Stimulated activated CD8-positive, alpha-beta memory T cell treated with anti-CD3 and anti-CD28 coated beads, Interleukin-15, amount 100 ng/mL, for 48 hours (primary cell): ENCODE data around the gene SMIM38.
"Not testable (repeated sequence)": the region's sequence is repeated elsewhere in the genome, so short reads cannot be mapped to it uniquely, and the experiment has no call there.

Source experiments
- DNase-seq, 2 donors: peaks; one replicate each; pipeline ENCODE4 v3.0.0-alpha.2; 2020; ENCODE audit warnings: low read depth in 2 of 2

The SMIM38 gene

GRCh38 chr11:69122326-69122629 lies 33.5 kb upstream of the SMIM38 start:
- DNase-seq: no peak

DNA sequence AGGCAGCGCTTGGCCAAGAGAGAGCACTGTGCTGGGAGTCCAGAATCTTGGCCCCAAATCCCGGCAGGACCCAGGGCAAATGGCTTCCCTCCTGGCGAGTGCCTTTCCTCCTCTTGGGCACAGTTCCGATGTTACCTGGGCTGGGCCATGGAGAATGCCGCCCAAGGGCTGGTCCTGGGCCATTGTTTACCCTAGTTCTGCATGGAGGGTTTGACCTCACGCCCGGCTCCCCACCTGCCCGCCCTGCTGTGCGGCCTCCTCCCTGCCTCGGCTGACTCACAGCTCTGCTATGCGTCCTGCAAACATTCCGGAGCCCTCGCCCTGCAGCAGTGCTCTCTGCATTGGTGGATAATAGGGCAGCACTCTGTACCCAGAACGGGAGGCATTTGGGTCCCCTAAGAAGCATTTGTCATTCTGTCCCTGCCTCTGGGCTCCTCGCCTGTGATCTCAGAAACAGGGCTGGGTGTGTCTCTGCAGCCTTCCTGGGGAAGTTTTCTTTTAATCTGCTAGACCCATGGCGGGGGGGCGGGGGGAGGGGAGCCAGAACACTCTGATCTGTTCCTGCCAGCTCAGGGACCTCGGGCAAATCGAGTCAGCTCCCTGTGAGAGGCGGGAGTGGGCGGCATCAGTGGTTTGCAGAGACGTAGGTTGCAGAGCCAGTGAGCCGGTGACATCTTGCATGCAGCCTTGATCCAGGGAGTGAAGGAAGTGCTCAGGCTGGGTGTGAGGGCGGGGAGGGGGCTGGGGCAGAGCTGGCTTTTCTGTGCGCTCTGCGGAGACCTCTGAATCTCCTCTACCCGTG lies 32.9 kb upstream of the SMIM38 start:
- DNase-seq: peak; percentile 75 to 78

- DNase-seq: no peak
Measured at GRCh38 chr11:69123593-69124545, 31.9 kb upstream of the SMIM38 start.

- DNase-seq: no peak
Measured at GRCh38 chr11:69125861-69126260, 29.9 kb upstream of the SMIM38 start.

DNA sequence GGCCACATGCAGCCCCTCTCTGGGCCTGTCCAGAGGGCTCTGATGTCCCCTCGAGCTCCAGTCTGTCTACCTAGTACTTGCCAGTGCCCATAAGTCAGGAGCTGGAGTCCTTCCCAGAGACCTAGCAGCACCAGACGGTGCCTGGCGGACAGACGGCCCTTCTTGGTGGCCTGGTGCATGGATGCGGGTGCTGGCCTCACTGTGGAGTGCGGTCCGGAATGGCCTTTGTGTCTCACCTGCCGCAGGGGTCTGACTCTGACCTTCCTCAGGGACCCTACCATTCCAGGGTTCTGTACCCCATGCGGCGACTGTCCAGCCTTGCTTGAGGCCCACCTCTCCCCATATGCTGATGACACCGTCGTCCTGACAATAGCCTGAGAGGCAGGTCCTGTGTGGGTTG lies 29.4 kb upstream of the SMIM38 start:
- no peak for DNase-seq

DNA sequence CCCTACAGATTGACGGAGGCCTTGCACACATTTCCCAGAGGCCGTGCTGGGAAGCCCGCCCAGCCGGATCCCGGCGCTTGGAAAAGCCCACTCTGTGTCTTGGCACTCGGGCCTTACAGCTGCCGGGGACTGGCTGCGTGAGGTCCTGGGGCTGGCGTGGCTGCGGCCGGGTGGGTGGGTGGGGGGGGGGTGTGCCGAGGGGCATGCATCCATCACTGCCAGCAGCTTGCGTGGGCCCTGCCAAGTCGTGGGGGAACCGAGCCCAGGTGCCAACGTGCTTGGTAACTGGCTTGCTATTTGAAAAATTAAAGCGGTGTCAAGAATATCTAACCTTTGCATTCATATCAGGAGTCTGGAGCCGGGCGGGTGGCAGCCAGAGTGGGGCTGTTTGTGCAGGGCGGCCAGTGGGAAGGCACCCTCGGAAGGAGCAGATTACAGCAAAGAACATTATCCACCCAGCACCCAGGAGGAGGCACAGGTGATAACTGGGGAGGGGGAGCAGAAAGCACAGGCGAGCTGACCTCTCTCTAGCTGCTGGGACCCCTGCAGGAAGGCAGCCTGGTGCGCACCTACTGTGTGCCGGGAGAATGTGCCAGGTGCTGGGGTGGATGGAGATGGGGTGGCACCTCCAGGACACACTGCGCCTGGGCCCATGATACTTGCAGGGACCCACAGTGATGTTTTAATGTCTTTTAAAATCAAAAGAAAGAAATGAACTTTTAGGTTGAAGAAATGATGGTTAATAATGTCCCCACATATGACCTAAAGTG lies 28.5 kb upstream of the SMIM38 start:
- no peak for DNase-seq

DNA sequence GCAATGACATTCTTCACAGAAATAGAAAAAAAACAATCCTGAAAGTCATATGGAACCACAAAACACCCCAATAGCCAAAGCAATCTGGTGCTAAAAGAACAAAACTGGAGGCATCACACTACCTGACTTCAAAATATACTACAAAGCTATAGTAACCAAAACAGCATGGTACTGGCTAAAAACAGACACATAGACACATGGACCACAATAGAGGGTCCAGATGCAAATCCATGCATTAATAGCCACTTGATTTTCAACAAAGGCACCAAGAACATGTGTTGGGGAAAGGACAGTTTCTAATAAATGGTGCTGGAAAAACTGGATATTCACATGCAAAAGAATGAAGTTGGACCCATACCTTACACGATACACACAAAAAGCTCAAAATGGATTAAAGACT lies 27.9 kb upstream of the SMIM38 start:
- DNase-seq: no peak

DNA sequence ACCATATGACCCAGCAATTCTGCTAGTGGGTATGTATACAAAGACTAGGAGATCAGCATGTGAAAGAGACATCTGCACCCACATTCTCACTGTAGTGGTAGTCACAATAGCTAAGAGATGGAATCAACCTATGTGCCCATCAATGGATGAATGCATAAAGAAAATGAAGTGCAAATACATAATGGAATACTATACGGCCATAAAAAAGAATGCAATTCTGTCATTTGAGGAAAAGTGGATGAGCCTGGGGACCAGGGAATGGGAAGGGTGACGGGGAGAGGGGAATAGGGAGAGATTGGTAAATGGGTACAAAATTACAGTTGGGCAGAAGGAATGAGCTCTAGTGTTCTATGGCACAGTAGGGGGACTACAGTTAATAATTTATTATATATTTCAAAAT lies 26.7 kb upstream of the SMIM38 start:
- DNase-seq: no peak

- DNase-seq: no peak
Measured at GRCh38 chr11:69129647-69130046, 26.1 kb upstream of the SMIM38 start.

- no peak for DNase-seq
Measured at GRCh38 chr11:69130654-69131053, 25.1 kb upstream of the SMIM38 start.

- no peak for DNase-seq
Measured at GRCh38 chr11:69131121-69131566, 24.6 kb upstream of the SMIM38 start.

DNA sequence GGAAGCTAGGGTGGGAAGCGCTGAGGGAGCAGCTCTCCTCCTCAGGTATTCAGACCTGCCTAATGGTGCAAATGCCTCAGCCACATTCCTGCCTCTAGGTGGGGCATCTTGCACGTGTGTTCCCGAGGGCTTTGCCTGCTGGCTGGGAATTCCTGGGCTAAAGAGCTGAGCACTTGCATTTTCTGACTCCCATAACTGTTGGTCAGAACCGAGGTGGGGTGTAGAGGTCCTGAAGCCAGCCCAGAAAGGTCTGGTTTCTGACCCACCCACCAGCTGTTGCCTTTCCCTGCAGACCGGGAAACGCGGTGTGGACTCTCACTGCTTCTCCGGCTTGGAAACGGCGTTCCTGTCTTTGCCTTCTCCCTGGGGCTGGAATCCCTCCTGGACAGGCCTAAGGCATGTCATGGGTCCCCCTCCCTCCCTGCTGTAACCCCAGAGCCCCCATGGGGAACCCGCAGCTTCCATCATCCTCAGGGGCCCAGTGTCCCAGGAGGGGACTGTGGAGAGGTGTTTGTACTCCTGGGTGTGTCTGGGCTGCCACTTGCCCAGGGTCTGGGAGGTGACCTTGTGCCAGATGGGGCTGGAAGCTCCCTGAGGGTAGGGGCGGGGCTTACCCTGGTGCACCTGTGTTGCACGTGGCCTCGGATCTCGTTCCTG lies 24.0 kb upstream of the SMIM38 start:
- DNase-seq: no peak

DNA sequence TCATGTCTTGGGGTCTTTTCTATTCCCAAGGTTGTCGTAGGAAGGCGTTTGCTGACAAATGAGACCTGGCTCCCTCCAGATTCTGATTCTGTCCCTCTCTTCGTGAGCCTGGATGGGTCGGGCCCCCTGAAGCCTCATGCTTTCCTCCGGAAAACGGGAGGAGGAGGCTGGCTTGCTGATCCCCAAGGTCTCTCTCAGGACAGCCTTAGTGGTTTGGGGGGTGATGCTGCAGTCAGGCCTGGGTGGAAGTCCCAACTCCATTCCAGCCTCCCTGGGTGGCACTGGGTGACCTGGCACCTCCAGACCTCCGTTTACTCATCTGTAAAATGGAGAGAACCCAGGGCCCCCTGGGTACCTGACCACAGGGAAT lies 23.4 kb upstream of the SMIM38 start:
- no peak for DNase-seq

DNA sequence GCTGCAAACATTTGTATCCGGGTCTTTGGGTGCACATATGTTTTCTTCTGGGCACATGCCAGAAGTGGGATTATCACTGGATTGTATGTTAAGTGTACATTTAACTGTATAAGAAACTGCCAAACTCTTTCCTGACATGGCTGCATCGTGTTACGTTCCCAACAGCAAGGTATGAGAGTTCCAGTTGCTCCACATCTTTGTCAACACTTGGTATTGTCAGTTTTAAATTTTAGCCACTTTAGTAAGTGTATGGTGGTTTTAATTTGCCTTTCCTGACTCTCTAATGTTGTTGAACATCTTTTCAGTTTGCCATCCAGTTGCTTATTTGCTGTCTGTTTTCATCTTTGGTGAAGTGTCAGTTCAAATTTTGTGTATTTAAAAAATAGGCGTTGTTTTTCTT lies 22.5 kb upstream of the SMIM38 start:
- no peak for DNase-seq

DNA sequence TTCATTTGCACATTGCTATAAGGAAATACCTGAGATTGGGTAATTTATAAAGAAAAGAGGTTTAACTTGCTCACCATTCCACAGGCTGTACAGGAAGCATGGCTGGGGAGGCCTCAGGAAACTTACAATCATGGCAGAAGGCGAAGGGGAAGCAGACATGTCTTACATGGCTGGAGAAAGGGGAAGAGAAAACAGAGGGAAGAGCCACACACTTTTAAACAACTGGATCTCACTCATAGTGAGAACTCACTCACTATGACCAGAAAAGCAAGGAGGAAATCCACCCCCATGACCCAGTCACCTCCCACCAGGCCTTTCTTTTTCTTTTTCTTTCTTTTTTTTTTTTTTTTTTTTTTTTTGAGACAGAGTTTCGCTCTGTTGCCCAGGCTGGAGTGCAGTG lies 21.6 kb upstream of the SMIM38 start:
- not testable (repeated sequence) for DNase-seq

DNA sequence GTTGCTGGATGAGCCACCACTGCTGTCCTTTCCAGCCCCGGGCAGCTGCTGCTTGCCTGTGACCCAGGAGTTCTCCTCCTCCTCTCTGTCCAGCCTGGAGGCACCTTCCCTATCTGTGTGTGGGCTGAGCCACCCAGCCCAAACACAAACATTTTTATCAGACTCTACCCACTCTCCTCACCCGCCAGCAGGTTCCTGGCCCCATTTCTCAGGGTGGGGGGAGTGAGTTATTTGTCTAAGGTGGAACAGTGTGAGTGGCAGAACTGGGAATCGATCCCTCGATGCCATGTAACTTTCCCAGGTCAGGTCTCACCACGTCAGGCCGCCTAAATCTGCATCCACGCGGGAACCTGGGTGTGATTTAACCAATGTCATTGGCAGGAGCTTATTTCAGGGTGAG lies 20.8 kb upstream of the SMIM38 start:
- no peak for DNase-seq

- no peak for DNase-seq
Measured at GRCh38 chr11:69135420-69136363, 20.0 kb upstream of the SMIM38 start.

- DNase-seq: no peak
Measured at GRCh38 chr11:69136471-69136870, 19.3 kb upstream of the SMIM38 start.

- no peak for DNase-seq
Measured at GRCh38 chr11:69137151-69137844, 18.4 kb upstream of the SMIM38 start.

GRCh38 chr11:69138265-69138664 lies 17.5 kb upstream of the SMIM38 start:
- no peak for DNase-seq
